HepG2 (cell line): ENCODE results near the gene TH. TPM values are rescaled to one million over a fixed set of nuclear protein-coding genes. Genes with fewer than 3 reads are reported as not detected.

Experiments used
- ADNP ChIP-seq: sonication (generic); formaldehyde crosslinking; IDR thresholded peaks from 2 replicates; pipeline ENCODE4 v1.4.0; 2020; ENCODE audit warnings: missing genetic modification reagents
- CENPX ChIP-seq: sonication (generic); formaldehyde crosslinking; IDR thresholded peaks from 2 replicates; pipeline ENCODE4 v1.9.0; 2021; ENCODE audit warnings: mild to moderate bottlenecking, missing genetic modification reagents, moderate library complexity
- HNF4G ChIP-seq, 2 experiments: sonication (generic) in 1 of 2; formaldehyde crosslinking in 1 of 2; IDR thresholded peaks; 2 replicates each; pipeline versions ENCODE4 v1.4.0 to v1.6.1; 2011 to 2020; ENCODE audit warnings: borderline replicate concordance in 2 of 2, low read depth in 2 of 2, mild to moderate bottlenecking in 2 of 2, low read length in 1 of 2, missing genetic modification reagents in 1 of 2, moderate library complexity in 1 of 2
- HNRNPLL ChIP-seq: fragments of 200-400 bp; formaldehyde crosslinking; IDR thresholded peaks from 2 replicates; pipeline ENCODE4 v1.6.1; 2017; ENCODE audit warnings: mild to moderate bottlenecking, low read depth, low read length; ENCODE audit not compliant: poor library complexity, severe bottlenecking
- HOXD1 ChIP-seq: sonication (generic); formaldehyde crosslinking; IDR thresholded peaks from 2 replicates; pipeline ENCODE4 v1.5.0; 2020; ENCODE audit warnings: missing genetic modification reagents
- MAFG ChIP-seq: sonication (generic); formaldehyde crosslinking; IDR thresholded peaks from 2 replicates; pipeline ENCODE4 v1.5.1; 2020; ENCODE audit warnings: mild to moderate bottlenecking, missing genetic modification reagents
- MBNL3 ChIP-seq: fragments of 250-450 bp; sonication (Bioruptor Pico); conservative IDR thresholded peaks from 2 replicates; pipeline ENCODE4 v1.8.0; 2022; ENCODE audit warnings: mild to moderate bottlenecking, inconsistent platforms
- MTF1 ChIP-seq: sonication (generic); formaldehyde crosslinking; IDR thresholded peaks from 2 replicates; pipeline ENCODE4 v1.5.0; 2020; ENCODE audit warnings: missing genetic modification reagents
- NFKB2 ChIP-seq: sonication (generic); formaldehyde crosslinking; IDR thresholded peaks from 2 replicates; pipeline ENCODE4 v1.4.0; 2020; ENCODE audit warnings: missing genetic modification reagents, borderline replicate concordance
- NFYC ChIP-seq: IDR thresholded peaks from 2 replicates; pipeline ENCODE4 v1.6.1; 2016; ENCODE audit warnings: missing genetic modification reagents, missing compliant biosample characterization
- TFAP4 ChIP-seq: sonication (generic); IDR thresholded peaks from 2 replicates; pipeline ENCODE4 v1.6.1; 2016; ENCODE audit warnings: low read depth, borderline replicate concordance
- THYN1 ChIP-seq: sonication (generic); formaldehyde crosslinking; IDR thresholded peaks from 2 replicates; pipeline ENCODE4 v1.8.1; 2023; ENCODE audit warnings: low read depth, mild to moderate bottlenecking, moderate library complexity, missing genetic modification reagents, borderline replicate concordance
- YEATS4 ChIP-seq: sonication (generic); formaldehyde crosslinking; IDR thresholded peaks from 2 replicates; pipeline ENCODE4 v1.4.0; 2020; ENCODE audit warnings: missing genetic modification reagents, borderline replicate concordance
- ZBTB2 ChIP-seq: sonication (generic); formaldehyde crosslinking; IDR thresholded peaks from 2 replicates; pipeline ENCODE4 v1.8.0; 2022; ENCODE audit warnings: low read depth, missing genetic modification reagents
- ZNF225 ChIP-seq: sonication (generic); formaldehyde crosslinking; IDR thresholded peaks from 2 replicates; pipeline ENCODE4 v1.4.0; 2020; ENCODE audit warnings: mild to moderate bottlenecking, missing genetic modification reagents
- ZNF264 ChIP-seq: sonication (generic); formaldehyde crosslinking; IDR thresholded peaks from 2 replicates; pipeline ENCODE4 v1.4.0; 2020; ENCODE audit warnings: missing genetic modification reagents
- ZNF281 ChIP-seq: sonication (generic); formaldehyde crosslinking; IDR thresholded peaks from 2 replicates; pipeline ENCODE4 v1.4.0; 2020; ENCODE audit warnings: missing genetic modification reagents, borderline replicate concordance
- ZNF563 ChIP-seq: sonication (generic); formaldehyde crosslinking; IDR thresholded peaks from 2 replicates; pipeline ENCODE4 v1.8.0; 2022; ENCODE audit warnings: mild to moderate bottlenecking, moderate library complexity, missing genetic modification reagents
- ZNF720 ChIP-seq: sonication (generic); formaldehyde crosslinking; IDR thresholded peaks from 2 replicates; pipeline ENCODE4 v1.4.0; 2020; ENCODE audit warnings: missing genetic modification reagents
- ZNF768 ChIP-seq: sonication (generic); formaldehyde crosslinking; IDR thresholded peaks from 2 replicates; pipeline ENCODE4 v1.4.0; 2020; ENCODE audit warnings: missing genetic modification reagents
- ZNF883 ChIP-seq: sonication (generic); formaldehyde crosslinking; IDR thresholded peaks from 2 replicates; pipeline ENCODE4 v1.5.1; 2020; ENCODE audit warnings: mild to moderate bottlenecking, missing genetic modification reagents; ENCODE audit errors: not compliant biosample characterization
- polyA plus RNA-seq, 8 experiments: library from polyadenylated mRNA; depleted of rRNA in 3 of 8; stranded (reverse) in 7 of 8; unstranded in 1 of 8; fragments of >200 nt; fragmentation: Illumina TruSeq in 4 of 8; extraction: Trizol in 4 of 8; gene quantifications; 2 replicates each; pipeline versions ENCODE4 v1.2.1 to v1.2.3, GENCODE V29; 2011 to 2016; ENCODE audit warnings: low read depth in 4 of 8, missing spikeins in 1 of 8, mixed read lengths in 1 of 8; ENCODE audit not compliant: insufficient read depth in 1 of 8
- total RNA-seq, 5 experiments: library from RNA; depleted of rRNA; stranded (reverse); fragments of >200 nt; fragmentation: Illumina TruSeq; extraction: Trizol; gene quantifications; 2 replicates each; pipeline ENCODE4 v1.2.3, GENCODE V29; 2016; ENCODE audit warnings: low read depth in 1 of 5
- TF ChIP-seq, protein P1 (sequence below): sonication (generic); formaldehyde crosslinking; IDR thresholded peaks from 2 replicates; pipeline ENCODE4 v1.4.0; 2020; ENCODE audit warnings: missing genetic modification reagents, borderline replicate concordance

TH gene
- total and polyA plus RNA-seq, 2 of the 13 experiments (the other 11 are each of a cell fraction or from before 2014, with no cell fraction given) = 0.36 TPM; not detected in 1

GRCh38 chr11:2211113-2211971 lies 39.7 kb upstream of the TH start (continued):
- TF ChIP-seq TFAP4 (peak; percentile 98), MAFG (CRISPR knock-in tag) (no peak), ZNF768 (CRISPR knock-in tag) (peak; percentile 90), ZNF720 (CRISPR knock-in tag) (no peak), ZBTB2 (CRISPR knock-in tag) (no peak), ZNF563 (CRISPR knock-in tag) (no peak), ZNF225 (CRISPR knock-in tag) (no peak; the same call in 1 of the 2 replicates), HNF4G (IDR thresholded peaks at IDR 0.05; ENCODE audit: borderline replicate concordance, low read depth, low read length) (peak; percentile 84), HNF4G (CRISPR knock-in tag; IDR thresholded peaks at IDR 0.05; ENCODE audit: borderline replicate concordance, low read depth) (peak; percentile 88; the same call in 1 of the 2 replicates), HOXD1 (CRISPR knock-in tag) (peak; percentile 98), NFKB2 (CRISPR knock-in tag) (no peak; the same call in 1 of the 2 replicates), MBNL3 (no peak), THYN1 (no peak), ZNF883 (CRISPR knock-in tag) (peak; percentile 54), ZNF281 (CRISPR knock-in tag) (peak; percentile 88), ZNF264 (CRISPR knock-in tag) (peak; percentile 98), ADNP (CRISPR knock-in tag) (0 out of 2 replicates have a peak, but pooled peaks have one; percentile 40), YEATS4 (CRISPR knock-in tag) (peak; percentile 78; the same call in 1 of the 2 replicates), MTF1 (CRISPR knock-in tag) (no peak; the same call in 1 of the 2 replicates), NFYC (CRISPR knock-in tag) (peak; percentile 27; the same call in 1 of the 2 replicates), HNRNPLL (peak; percentile 64), CENPX (no peak)
- TF ChIP-seq, protein P1, sequence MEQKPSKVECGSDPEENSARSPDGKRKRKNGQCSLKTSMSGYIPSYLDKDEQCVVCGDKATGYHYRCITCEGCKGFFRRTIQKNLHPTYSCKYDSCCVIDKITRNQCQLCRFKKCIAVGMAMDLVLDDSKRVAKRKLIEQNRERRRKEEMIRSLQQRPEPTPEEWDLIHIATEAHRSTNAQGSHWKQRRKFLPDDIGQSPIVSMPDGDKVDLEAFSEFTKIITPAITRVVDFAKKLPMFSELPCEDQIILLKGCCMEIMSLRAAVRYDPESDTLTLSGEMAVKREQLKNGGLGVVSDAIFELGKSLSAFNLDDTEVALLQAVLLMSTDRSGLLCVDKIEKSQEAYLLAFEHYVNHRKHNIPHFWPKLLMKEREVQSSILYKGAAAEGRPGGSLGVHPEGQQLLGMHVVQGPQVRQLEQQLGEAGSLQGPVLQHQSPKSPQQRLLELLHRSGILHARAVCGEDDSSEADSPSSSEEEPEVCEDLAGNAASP (CRISPR knock-in tag) = peak; percentile 91; the same call in 1 of the 2 replicates
